IPS-18a (cell line): Measurements from ENCODE around the gene LDLRAD3.

Source experiments
- H3K27ac ChIP-seq: one replicate; pipeline ENCODE4 v1.5.1; 2013; ENCODE audit warnings: low read length
- H3K27me3 ChIP-seq: one replicate; pipeline ENCODE4 v1.6.1; 2013; ENCODE audit warnings: mild to moderate bottlenecking, low read length; ENCODE audit not compliant: control insufficient read depth, insufficient read depth
- H3K36me3 ChIP-seq: one replicate; pipeline ENCODE4 v1.6.1; 2013; ENCODE audit warnings: low read depth, low read length; ENCODE audit not compliant: control insufficient read depth
- H3K4me1 ChIP-seq: one replicate; pipeline ENCODE4 v1.6.1; 2013; ENCODE audit warnings: low read depth, low read length; ENCODE audit not compliant: control insufficient read depth
- H3K4me3 ChIP-seq: one replicate; pipeline ENCODE4 v1.5.1; 2013; ENCODE audit warnings: low read length
- H3K9ac ChIP-seq: one replicate; pipeline ENCODE4 v1.6.1; 2013; ENCODE audit warnings: mild to moderate bottlenecking, low read length, moderate library complexity
- H3K9me3 ChIP-seq: one replicate; pipeline ENCODE4 v1.6.1; 2013; ENCODE audit warnings: low read depth, low read length; ENCODE audit not compliant: control insufficient read depth

LDLRAD3 gene

GRCh38 chr11:35967042-35967441, 23.2 kb downstream of the LDLRAD3 start:
- no peaks in the 10 kb centered on the region for H3K9me3 ChIP-seq
- H3K27ac ChIP-seq: no peak overlapping the region
- H3K9ac ChIP-seq: no peak overlapping the region
- H3K4me1 ChIP-seq: peaks cover 4% of the 10 kb centered on the region
- no peak overlapping the region for H3K4me3 ChIP-seq
- no peaks in the 10 kb centered on the region for H3K36me3 ChIP-seq
- no peaks in the 10 kb centered on the region for H3K27me3 ChIP-seq

- Histone ChIP-seq H3K4me3 (no peak overlapping the region), H3K9me3 (no peaks in the 10 kb centered on the region), H3K27me3 (no peaks in the 10 kb centered on the region), H3K9ac (no peak overlapping the region), H3K4me1 (peaks cover 4% of the 10 kb centered on the region), H3K27ac (no peak overlapping the region), H3K36me3 (no peaks in the 10 kb centered on the region)
Measured at GRCh38 chr11:35968386-35969088, 24.7 kb downstream of the LDLRAD3 start.

DNA sequence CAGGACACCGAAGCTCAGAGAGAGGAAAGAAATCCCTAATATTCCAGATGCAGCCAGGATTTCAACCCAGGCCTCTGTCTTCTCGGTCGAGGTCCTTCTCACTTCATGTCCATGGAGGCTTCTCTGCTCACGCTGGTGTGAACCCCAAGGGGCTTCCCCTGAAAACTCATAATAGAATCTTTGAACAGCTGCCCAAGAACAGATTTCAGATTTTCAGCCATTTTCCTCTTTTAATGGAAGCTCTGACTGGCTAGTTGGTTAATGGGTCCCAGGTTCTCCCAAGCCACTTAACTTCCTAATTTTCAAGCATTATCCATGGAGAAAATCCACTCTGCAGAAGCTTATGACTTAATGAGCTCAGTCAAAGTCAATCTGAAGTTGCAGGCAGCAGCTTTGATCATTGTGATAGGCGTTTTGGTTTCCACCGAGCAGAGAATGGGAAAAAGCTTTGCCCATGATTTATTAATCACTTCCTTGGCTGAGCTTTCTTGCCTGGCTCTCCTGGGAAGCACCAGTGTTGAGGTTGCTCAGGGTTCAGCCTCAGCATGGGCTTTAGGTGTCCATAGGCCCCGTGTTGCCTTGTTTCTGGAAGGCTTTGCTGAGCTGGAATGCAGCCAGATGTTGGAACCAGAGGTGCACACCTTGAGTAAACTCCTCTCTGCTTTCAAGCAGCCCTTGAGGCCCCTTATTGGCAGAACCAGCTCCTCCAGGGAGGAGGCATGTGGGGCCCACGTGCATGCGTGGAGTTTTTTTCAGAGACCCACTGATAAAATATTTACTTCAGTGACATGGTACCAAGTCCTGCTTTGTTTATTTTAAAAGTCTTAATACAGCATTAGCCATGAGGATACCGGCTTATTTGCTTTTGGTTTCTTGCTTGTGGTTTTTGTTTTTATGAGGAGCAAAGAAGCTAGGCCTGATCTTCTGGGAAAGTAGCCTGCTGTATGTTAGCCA, 25.5 kb downstream of the LDLRAD3 start:
- no peak overlapping the region for H3K4me3 ChIP-seq
- H3K9me3 ChIP-seq: no peaks in the 10 kb centered on the region
- H3K27me3 ChIP-seq: no peaks in the 10 kb centered on the region
- peaks cover 4% of the 10 kb centered on the region for H3K4me1 ChIP-seq
- no peak overlapping the region for H3K27ac ChIP-seq
- no peak overlapping the region for H3K9ac ChIP-seq
- no peaks in the 10 kb centered on the region for H3K36me3 ChIP-seq

DNA sequence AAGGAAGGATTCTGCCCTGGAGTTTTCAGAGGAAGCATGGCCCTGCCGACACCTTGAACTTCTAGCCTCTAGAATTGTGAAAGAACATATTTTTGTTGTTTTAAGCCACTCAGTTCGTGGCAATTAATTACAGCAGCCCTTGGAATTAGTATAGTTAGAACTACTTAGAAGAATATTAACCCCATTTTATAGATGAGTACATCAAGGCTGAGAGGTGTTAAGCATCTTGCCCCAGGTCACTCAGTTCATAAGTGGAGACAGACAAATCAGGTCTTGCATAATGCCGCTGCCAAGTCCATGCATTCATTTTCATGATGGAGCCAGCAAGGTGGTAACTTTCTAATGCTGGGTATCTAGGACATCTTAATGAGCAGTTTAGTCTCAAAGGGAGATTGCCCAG, 26.6 kb downstream of the LDLRAD3 start:
- Histone ChIP-seq H3K36me3 (no peaks in the 10 kb centered on the region), H3K27me3 (no peaks in the 10 kb centered on the region), H3K4me3 (no peak overlapping the region), H3K9me3 (no peaks in the 10 kb centered on the region), H3K4me1 (peaks cover 1% of the 10 kb centered on the region), H3K27ac (no peak overlapping the region), H3K9ac (no peak overlapping the region)

- Histone ChIP-seq H3K9me3 (no peaks in the 10 kb centered on the region), H3K27me3 (no peaks in the 10 kb centered on the region), H3K36me3 (no peaks in the 10 kb centered on the region)
Measured at GRCh38 chr11:35971841-35972422, 28.1 kb downstream of the LDLRAD3 start.

GRCh38 chr11:35974882-35975589, 31.2 kb downstream of the LDLRAD3 start:
- Histone ChIP-seq H3K4me1 (peaks cover 14% of the 10 kb centered on the region), H3K27ac (no peak overlapping the region), H3K36me3 (no peaks in the 10 kb centered on the region), H3K27me3 (no peaks in the 10 kb centered on the region), H3K4me3 (no peak overlapping the region), H3K9me3 (no peaks in the 10 kb centered on the region), H3K9ac (no peak overlapping the region)

More at GRCh38 chr11:35971841-35972422, 28.1 kb downstream of the LDLRAD3 start:
- H3K9ac ChIP-seq: no peak overlapping the region
- no peak overlapping the region for H3K4me3 ChIP-seq
- no peak overlapping the region for H3K27ac ChIP-seq
- no peaks in the 10 kb centered on the region for H3K4me1 ChIP-seq

DNA sequence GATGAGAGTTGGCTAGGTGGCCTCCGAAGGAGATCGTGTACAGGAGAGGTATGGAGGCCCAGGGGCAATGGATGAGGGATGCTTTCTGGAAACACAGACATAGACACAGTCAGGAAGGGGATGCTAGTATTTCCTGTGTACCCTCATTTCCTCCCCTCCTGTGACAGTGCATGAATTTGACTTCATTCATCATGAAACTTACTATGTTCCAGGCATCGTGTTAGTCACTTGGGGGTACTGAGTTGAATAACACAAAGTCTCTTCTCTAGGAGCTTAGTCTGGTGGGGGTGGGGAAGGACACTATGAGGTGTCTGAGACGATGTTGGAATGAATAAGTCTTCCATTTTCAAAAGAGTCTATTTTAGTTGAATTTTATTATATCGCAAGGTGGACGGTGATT, 32.6 kb downstream of the LDLRAD3 start:
- Histone ChIP-seq H3K27ac (no peak overlapping the region), H3K9me3 (no peaks in the 10 kb centered on the region), H3K36me3 (no peaks in the 10 kb centered on the region), H3K4me1 (peaks cover 17% of the 10 kb centered on the region), H3K4me3 (no peak overlapping the region), H3K9ac (no peak overlapping the region), H3K27me3 (no peaks in the 10 kb centered on the region)

DNA sequence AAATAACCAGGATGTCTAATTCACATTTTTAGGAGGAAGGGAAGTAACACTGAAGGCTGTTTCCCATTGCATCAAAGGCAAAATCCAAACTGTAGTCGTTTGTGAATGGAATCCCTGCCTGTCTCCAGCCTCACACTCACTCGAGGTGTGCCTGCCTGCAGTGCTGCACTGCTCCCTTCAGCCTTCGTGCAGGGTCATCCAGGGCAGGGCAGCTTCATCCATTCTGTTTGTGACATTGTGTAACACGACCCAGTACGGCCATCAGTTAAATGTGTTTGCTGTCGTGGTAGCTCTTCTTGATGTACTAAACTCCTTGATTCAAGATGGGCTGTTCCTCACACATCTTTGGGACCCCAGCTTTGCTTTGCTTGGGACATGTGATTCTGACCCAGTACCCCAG, 34.3 kb downstream of the LDLRAD3 start:
- no peaks in the 10 kb centered on the region for H3K36me3 ChIP-seq
- H3K9me3 ChIP-seq: no peaks in the 10 kb centered on the region
- H3K27ac ChIP-seq: no peak overlapping the region
- H3K9ac ChIP-seq: no peak overlapping the region
- peaks cover 23% of the 10 kb centered on the region for H3K4me1 ChIP-seq
- no peaks in the 10 kb centered on the region for H3K27me3 ChIP-seq
- H3K4me3 ChIP-seq: no peak overlapping the region

GRCh38 chr11:35978891-35979290, 35.0 kb downstream of the LDLRAD3 start:
- Histone ChIP-seq H3K27ac (no peak overlapping the region), H3K4me3 (no peak overlapping the region), H3K9ac (no peak overlapping the region), H3K9me3 (no peaks in the 10 kb centered on the region), H3K36me3 (no peaks in the 10 kb centered on the region), H3K4me1 (peaks cover 23% of the 10 kb centered on the region), H3K27me3 (no peaks in the 10 kb centered on the region)

- Histone ChIP-seq H3K9ac (no peak overlapping the region), H3K4me3 (no peak overlapping the region), H3K27ac (no peak overlapping the region), H3K9me3 (no peaks in the 10 kb centered on the region), H3K36me3 (no peaks in the 10 kb centered on the region), H3K27me3 (no peaks in the 10 kb centered on the region), H3K4me1 (peaks cover 23% of the 10 kb centered on the region)
Measured at GRCh38 chr11:35980686-35981390, 37.0 kb downstream of the LDLRAD3 start.

DNA sequence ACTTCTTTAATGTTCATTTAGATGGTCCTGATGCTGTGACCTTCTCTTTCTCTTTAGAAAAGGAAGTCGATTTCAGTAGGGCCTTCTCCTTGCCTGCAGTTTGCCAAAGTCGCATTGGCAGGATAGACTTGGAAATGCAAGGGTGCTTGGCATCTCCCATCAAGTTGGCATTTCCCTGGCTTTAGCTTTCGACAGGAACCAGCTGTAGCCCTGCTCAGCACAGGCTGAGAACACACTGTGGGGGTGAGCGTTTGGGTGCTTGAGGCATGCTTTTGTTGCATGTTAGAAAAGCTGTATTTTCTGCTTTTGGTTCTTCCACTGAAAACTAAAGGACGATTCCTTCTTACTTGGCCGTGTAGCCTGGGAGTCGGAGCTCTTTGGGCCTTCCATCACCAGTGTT, 37.7 kb downstream of the LDLRAD3 start:
- H3K27ac ChIP-seq: no peak overlapping the region

More for the DNA sequence above, 37.7 kb downstream of the LDLRAD3 start:
- Histone ChIP-seq H3K4me3 (no peak overlapping the region), H3K4me1 (peaks cover 27% of the 10 kb centered on the region), H3K27me3 (no peaks in the 10 kb centered on the region), H3K9ac (no peak overlapping the region), H3K9me3 (no peaks in the 10 kb centered on the region), H3K36me3 (no peaks in the 10 kb centered on the region)
